Liver (tissue), 3 donors: Measurements from ENCODE around the gene GMEB1.

ENCODE experiments used
- EGR1 ChIP-seq, 2 donors: IDR thresholded peaks; 2 replicates each; pipeline ENCODE4 v1.6.1; 2016 to 2018; ENCODE audit warnings: antibody characterized with exemption in 2 of 2, low read depth in 2 of 2
- TAF1 ChIP-seq: conservative IDR thresholded peaks from 2 replicates; pipeline ENCODE4 v1.6.1; 2016; ENCODE audit warnings: antibody characterized with exemption, mild to moderate bottlenecking
- YY1 ChIP-seq: IDR thresholded peaks from 2 replicates; pipeline ENCODE4 v1.6.1; 2016; ENCODE audit warnings: antibody characterized with exemption, mild to moderate bottlenecking
- TF ChIP-seq, protein P1 (sequence below): fragments of 150-350 bp; IDR thresholded peaks from 2 replicates; pipeline ENCODE4 v1.5.1; 2017; ENCODE audit warnings: improper control_type of control experiment, low read depth, low read length; ENCODE audit not compliant: missing input control
- TF ChIP-seq, protein P2 (sequence below): IDR thresholded peaks from 2 replicates; pipeline ENCODE4 v1.6.1; 2016; ENCODE audit warnings: antibody characterized with exemption
- donor health status: healthy.
- donor health status: healthy.

DNA sequence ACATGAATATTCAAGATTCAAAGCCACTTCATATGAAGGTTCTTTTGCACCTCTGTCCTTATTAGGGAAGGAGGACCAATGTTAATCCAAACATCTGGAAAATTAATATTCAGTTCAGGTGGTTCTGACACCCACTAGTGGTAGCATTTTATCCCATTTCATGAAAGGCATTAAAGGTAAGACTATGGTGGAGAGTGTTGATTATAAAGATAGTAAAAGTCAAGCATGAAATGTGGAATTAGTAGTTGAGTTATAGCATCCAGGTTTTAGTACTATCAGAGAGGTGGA is 50.7 kb downstream of the GMEB1 start:
- TF ChIP-seq, protein P1, sequence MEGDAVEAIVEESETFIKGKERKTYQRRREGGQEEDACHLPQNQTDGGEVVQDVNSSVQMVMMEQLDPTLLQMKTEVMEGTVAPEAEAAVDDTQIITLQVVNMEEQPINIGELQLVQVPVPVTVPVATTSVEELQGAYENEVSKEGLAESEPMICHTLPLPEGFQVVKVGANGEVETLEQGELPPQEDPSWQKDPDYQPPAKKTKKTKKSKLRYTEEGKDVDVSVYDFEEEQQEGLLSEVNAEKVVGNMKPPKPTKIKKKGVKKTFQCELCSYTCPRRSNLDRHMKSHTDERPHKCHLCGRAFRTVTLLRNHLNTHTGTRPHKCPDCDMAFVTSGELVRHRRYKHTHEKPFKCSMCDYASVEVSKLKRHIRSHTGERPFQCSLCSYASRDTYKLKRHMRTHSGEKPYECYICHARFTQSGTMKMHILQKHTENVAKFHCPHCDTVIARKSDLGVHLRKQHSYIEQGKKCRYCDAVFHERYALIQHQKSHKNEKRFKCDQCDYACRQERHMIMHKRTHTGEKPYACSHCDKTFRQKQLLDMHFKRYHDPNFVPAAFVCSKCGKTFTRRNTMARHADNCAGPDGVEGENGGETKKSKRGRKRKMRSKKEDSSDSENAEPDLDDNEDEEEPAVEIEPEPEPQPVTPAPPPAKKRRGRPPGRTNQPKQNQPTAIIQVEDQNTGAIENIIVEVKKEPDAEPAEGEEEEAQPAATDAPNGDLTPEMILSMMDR: no peak
- TF ChIP-seq, protein P2, sequence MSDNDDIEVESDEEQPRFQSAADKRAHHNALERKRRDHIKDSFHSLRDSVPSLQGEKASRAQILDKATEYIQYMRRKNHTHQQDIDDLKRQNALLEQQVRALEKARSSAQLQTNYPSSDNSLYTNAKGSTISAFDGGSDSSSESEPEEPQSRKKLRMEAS: no peak
- no peak for TF ChIP-seq TAF1
- no peak for TF ChIP-seq YY1
- no peak for TF ChIP-seq EGR1 (IDR thresholded peaks at IDR 0.05; ENCODE audit: low read depth in 2 of 2)
